ENCODE data around the gene NSG1. TPM values are rescaled to one million over a fixed set of nuclear protein-coding genes. Genes with fewer than 3 reads are reported as not detected.

NSG1 gene
- total and polyA plus RNA-seq, 2 of the 8 experiments (the other 6 are each of a cell fraction or from before 2014, with no cell fraction given), result 35.7 to 61.4 TPM

DNA sequence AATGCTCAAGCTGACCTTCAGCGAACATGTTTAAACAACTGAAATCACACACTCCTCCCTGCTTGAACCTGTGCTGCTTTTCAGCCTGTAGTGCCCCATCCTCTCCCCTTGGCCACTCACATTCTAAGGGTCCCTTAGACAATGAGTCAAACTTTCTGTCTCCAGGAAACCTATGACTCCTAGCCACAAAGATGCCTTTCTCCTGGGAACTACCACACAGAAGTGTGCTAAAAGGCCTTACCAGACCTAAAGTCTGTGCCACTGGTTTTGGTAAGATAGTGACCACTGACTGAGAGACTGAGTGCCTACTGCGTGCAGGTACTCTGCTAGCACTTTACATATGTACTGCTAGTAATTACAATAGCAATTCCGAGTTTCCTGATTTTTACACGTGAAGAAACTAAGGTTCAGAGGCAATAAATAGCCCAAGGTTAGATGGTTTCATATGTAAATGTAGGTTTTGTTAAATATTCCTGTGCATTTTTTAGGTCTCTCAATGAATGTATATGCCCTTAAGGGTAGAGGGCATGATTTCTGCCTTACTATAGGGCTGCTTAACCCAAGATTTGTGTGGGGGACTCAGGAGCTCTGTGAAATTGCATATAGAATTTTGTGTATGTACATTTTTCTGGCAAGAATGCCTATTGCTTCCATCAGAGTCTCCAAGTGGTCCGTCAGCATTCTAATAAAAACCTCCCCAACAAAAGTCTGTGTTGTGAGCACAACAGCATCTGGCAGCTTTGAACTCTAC lies 71.1 kb downstream of the NSG1 start (continued):
- TF ChIP-seq, protein P1, sequence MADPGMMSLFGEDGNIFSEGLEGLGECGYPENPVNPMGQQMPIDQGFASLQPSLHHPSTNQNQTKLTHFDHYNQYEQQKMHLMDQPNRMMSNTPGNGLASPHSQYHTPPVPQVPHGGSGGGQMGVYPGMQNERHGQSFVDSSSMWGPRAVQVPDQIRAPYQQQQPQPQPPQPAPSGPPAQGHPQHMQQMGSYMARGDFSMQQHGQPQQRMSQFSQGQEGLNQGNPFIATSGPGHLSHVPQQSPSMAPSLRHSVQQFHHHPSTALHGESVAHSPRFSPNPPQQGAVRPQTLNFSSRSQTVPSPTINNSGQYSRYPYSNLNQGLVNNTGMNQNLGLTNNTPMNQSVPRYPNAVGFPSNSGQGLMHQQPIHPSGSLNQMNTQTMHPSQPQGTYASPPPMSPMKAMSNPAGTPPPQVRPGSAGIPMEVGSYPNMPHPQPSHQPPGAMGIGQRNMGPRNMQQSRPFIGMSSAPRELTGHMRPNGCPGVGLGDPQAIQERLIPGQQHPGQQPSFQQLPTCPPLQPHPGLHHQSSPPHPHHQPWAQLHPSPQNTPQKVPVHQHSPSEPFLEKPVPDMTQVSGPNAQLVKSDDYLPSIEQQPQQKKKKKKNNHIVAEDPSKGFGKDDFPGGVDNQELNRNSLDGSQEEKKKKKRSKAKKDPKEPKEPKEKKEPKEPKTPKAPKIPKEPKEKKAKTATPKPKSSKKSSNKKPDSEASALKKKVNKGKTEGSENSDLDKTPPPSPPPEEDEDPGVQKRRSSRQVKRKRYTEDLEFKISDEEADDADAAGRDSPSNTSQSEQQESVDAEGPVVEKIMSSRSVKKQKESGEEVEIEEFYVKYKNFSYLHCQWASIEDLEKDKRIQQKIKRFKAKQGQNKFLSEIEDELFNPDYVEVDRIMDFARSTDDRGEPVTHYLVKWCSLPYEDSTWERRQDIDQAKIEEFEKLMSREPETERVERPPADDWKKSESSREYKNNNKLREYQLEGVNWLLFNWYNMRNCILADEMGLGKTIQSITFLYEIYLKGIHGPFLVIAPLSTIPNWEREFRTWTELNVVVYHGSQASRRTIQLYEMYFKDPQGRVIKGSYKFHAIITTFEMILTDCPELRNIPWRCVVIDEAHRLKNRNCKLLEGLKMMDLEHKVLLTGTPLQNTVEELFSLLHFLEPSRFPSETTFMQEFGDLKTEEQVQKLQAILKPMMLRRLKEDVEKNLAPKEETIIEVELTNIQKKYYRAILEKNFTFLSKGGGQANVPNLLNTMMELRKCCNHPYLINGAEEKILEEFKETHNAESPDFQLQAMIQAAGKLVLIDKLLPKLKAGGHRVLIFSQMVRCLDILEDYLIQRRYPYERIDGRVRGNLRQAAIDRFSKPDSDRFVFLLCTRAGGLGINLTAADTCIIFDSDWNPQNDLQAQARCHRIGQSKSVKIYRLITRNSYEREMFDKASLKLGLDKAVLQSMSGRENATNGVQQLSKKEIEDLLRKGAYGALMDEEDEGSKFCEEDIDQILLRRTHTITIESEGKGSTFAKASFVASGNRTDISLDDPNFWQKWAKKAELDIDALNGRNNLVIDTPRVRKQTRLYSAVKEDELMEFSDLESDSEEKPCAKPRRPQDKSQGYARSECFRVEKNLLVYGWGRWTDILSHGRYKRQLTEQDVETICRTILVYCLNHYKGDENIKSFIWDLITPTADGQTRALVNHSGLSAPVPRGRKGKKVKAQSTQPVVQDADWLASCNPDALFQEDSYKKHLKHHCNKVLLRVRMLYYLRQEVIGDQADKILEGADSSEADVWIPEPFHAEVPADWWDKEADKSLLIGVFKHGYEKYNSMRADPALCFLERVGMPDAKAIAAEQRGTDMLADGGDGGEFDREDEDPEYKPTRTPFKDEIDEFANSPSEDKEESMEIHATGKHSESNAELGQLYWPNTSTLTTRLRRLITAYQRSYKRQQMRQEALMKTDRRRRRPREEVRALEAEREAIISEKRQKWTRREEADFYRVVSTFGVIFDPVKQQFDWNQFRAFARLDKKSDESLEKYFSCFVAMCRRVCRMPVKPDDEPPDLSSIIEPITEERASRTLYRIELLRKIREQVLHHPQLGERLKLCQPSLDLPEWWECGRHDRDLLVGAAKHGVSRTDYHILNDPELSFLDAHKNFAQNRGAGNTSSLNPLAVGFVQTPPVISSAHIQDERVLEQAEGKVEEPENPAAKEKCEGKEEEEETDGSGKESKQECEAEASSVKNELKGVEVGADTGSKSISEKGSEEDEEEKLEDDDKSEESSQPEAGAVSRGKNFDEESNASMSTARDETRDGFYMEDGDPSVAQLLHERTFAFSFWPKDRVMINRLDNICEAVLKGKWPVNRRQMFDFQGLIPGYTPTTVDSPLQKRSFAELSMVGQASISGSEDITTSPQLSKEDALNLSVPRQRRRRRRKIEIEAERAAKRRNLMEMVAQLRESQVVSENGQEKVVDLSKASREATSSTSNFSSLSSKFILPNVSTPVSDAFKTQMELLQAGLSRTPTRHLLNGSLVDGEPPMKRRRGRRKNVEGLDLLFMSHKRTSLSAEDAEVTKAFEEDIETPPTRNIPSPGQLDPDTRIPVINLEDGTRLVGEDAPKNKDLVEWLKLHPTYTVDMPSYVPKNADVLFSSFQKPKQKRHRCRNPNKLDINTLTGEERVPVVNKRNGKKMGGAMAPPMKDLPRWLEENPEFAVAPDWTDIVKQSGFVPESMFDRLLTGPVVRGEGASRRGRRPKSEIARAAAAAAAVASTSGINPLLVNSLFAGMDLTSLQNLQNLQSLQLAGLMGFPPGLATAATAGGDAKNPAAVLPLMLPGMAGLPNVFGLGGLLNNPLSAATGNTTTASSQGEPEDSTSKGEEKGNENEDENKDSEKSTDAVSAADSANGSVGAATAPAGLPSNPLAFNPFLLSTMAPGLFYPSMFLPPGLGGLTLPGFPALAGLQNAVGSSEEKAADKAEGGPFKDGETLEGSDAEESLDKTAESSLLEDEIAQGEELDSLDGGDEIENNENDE (IDR thresholded peaks at IDR 0.05; ENCODE audit: insufficient replicate concordance, low read length), result no peak
- no peak for TF ChIP-seq EP300 (IDR thresholded peaks at IDR 0.05; ENCODE audit: borderline replicate concordance in 1 of 2, low read depth in 2 of 2, low read length in 2 of 2)
- TF ChIP-seq HDAC2 (IDR thresholded peaks at IDR 0.05; ENCODE audit: borderline replicate concordance in 1 of 2, low read depth in 2 of 2, low read length in 2 of 2), result no peak
- TF ChIP-seq POLR2A (IDR thresholded peaks at IDR 0.05; ENCODE audit: control extremely low read depth in 1 of 2, low read depth in 2 of 2, low read length in 2 of 2), result no peak
- TF ChIP-seq SAP30 (IDR thresholded peaks at IDR 0.05; ENCODE audit: insufficient read depth, insufficient replicate concordance, low read length), result no peak

All from H1 (cell line).